HAP-1 (cell line): Measurements from ENCODE around the gene RNF220.

Source experiments
- DNase-seq, 2 experiments: peaks; one replicate each; pipeline ENCODE4 v3.0.0-alpha.2; 2016 to 2020; ENCODE audit warnings: low spot score in 2 of 2
- H3K27me3 ChIP-seq: fragments of 250-450 bp; sonication (Bioruptor Pico); 2 replicates; pipeline ENCODE4 v1.5.1; 2020; ENCODE audit warnings: low read depth, mild to moderate bottlenecking, moderate library complexity
- H3K36me3 ChIP-seq: fragments of 250-450 bp; sonication (Bioruptor Pico); replicated peaks from 2 replicates; pipeline ENCODE4 v1.5.1; 2020; ENCODE audit warnings: mild to moderate bottlenecking
- H3K4me1 ChIP-seq: fragments of 250-450 bp; sonication (Bioruptor Pico); 2 replicates; pipeline ENCODE4 v1.5.1; 2020; ENCODE audit warnings: mild to moderate bottlenecking
- H3K4me3 ChIP-seq: fragments of 250-450 bp; sonication (Bioruptor Pico); 2 replicates; pipeline ENCODE4 v1.5.1; 2020; ENCODE audit warnings: mild to moderate bottlenecking, moderate library complexity
- H3K9me3 ChIP-seq: fragments of 250-450 bp; sonication (Bioruptor Pico); 2 replicates; pipeline ENCODE4 v1.5.1; 2020; ENCODE audit warnings: mild to moderate bottlenecking, moderate library complexity
- in situ Hi-C: fragments of 300-500 bp; cut with MboI; formaldehyde crosslinking; loops from 3 replicates; pipeline ENCODE4 v1.14.3; 2020; ENCODE audit warnings: low sequenced_read_pairs, inconsistent platforms, mixed read lengths

RNF220 gene

GRCh38 chr1:44643721-44644334, 238.8 kb downstream of the RNF220 start:
- H3K4me1 ChIP-seq = no peaks in the 10 kb centered on the region
- no peak for DNase-seq
- H3K36me3 ChIP-seq = peaks cover 84% of the 10 kb centered on the region
- in situ Hi-C loops = no loop called here
- H3K27me3 ChIP-seq = no peaks in the 10 kb centered on the region
- no peaks in the 10 kb centered on the region for H3K9me3 ChIP-seq
- H3K4me3 ChIP-seq = no peak overlapping the region

GRCh38 chr1:44644806-44645205, 239.8 kb downstream of the RNF220 start:
- in situ Hi-C loops = no loop called here
- H3K4me1 ChIP-seq = no peaks in the 10 kb centered on the region
- H3K4me3 ChIP-seq = no peak overlapping the region
- H3K27me3 ChIP-seq = no peaks in the 10 kb centered on the region
- no peaks in the 10 kb centered on the region for H3K9me3 ChIP-seq
- DNase-seq = no peak
- H3K36me3 ChIP-seq = peaks cover 84% of the 10 kb centered on the region

- Histone ChIP-seq H3K36me3 (peaks cover 87% of the 10 kb centered on the region), H3K4me3 (no peak overlapping the region), H3K27me3 (no peaks in the 10 kb centered on the region), H3K4me1 (no peaks in the 10 kb centered on the region), H3K9me3 (no peaks in the 10 kb centered on the region)
- no peak for DNase-seq
- in situ Hi-C loops = no loop called here
These were observed 240.6 kb downstream of the RNF220 start for GRCh38 chr1:44645476-44646244.

GRCh38 chr1:44646261-44647110, 241.4 kb downstream of the RNF220 start:
- no peaks in the 10 kb centered on the region for H3K4me1 ChIP-seq
- H3K4me3 ChIP-seq = no peak overlapping the region
- H3K9me3 ChIP-seq = no peaks in the 10 kb centered on the region
- in situ Hi-C loops = no loop called here
- H3K36me3 ChIP-seq = peaks cover 86% of the 10 kb centered on the region
- no peaks in the 10 kb centered on the region for H3K27me3 ChIP-seq
- no peak for DNase-seq

GRCh38 chr1:44647896-44648295, 242.8 kb downstream of the RNF220 start:
- Histone ChIP-seq H3K9me3 (no peaks in the 10 kb centered on the region), H3K4me3 (no peak overlapping the region), H3K27me3 (no peaks in the 10 kb centered on the region), H3K4me1 (no peaks in the 10 kb centered on the region), H3K36me3 (peaks cover 74% of the 10 kb centered on the region)
- in situ Hi-C loops = no loop called here
- DNase-seq = no peak

GRCh38 chr1:44648529-44649250, 243.6 kb downstream of the RNF220 start:
- Histone ChIP-seq H3K36me3 (peaks cover 68% of the 10 kb centered on the region), H3K4me3 (no peak overlapping the region), H3K4me1 (no peaks in the 10 kb centered on the region), H3K9me3 (no peaks in the 10 kb centered on the region), H3K27me3 (no peaks in the 10 kb centered on the region)
- in situ Hi-C loops = no loop called here
- no peak for DNase-seq

- in situ Hi-C loops = loop anchor here (10.0 kb wide), 1 partner anchor 435 kb away; the partner anchor contains the start of gene DMAP1
- Histone ChIP-seq H3K36me3 (peaks cover 57% of the 10 kb centered on the region), H3K27me3 (no peaks in the 10 kb centered on the region), H3K4me3 (no peak overlapping the region), H3K9me3 (no peaks in the 10 kb centered on the region), H3K4me1 (no peaks in the 10 kb centered on the region)
- DNase-seq = no peak
These were observed 244.7 kb downstream of the RNF220 start for GRCh38 chr1:44649788-44650158.

- H3K36me3 ChIP-seq = peaks cover 52% of the 10 kb centered on the region
- H3K4me3 ChIP-seq = no peak overlapping the region
- no peaks in the 10 kb centered on the region for H3K4me1 ChIP-seq
- no peaks in the 10 kb centered on the region for H3K9me3 ChIP-seq
- no peak for DNase-seq
- in situ Hi-C loops = loop anchor here (10.0 kb wide), 1 partner anchor 435 kb away; the partner anchor contains the start of gene DMAP1
- no peaks in the 10 kb centered on the region for H3K27me3 ChIP-seq
These were observed 245.2 kb downstream of the RNF220 start for GRCh38 chr1:44650159-44650831.

- H3K4me1 ChIP-seq = no peaks in the 10 kb centered on the region
- DNase-seq = no peak
- in situ Hi-C loops = loop anchor here (10.0 kb wide), 1 partner anchor 436 kb away; the partner anchor contains the start of gene DMAP1
- no peak overlapping the region for H3K4me3 ChIP-seq
- no peaks in the 10 kb centered on the region for H3K27me3 ChIP-seq
- H3K36me3 ChIP-seq = peaks cover 45% of the 10 kb centered on the region
- no peaks in the 10 kb centered on the region for H3K9me3 ChIP-seq
These were observed 246.0 kb downstream of the RNF220 start for GRCh38 chr1:44651069-44651468.

GRCh38 chr1:44652445-44653106, 247.5 kb downstream of the RNF220 start:
- no peaks in the 10 kb centered on the region for H3K4me1 ChIP-seq
- peak; percentile 56 to 86 for DNase-seq
- no peaks in the 10 kb centered on the region for H3K9me3 ChIP-seq
- in situ Hi-C loops = loop anchor here (10.0 kb wide), 1 partner anchor 438 kb away; the partner anchor contains the start of gene DMAP1
- no peaks in the 10 kb centered on the region for H3K27me3 ChIP-seq
- no peak overlapping the region for H3K4me3 ChIP-seq
- peaks cover 35% of the 10 kb centered on the region for H3K36me3 ChIP-seq

- H3K27me3 ChIP-seq = no peaks in the 10 kb centered on the region
- peaks cover 28% of the 10 kb centered on the region for H3K36me3 ChIP-seq
- no peak for DNase-seq
- no peaks in the 10 kb centered on the region for H3K4me1 ChIP-seq
- no peak overlapping the region for H3K4me3 ChIP-seq
- in situ Hi-C loops = loop anchor here (10.0 kb wide), 1 partner anchor 439 kb away; the partner anchor contains the start of gene DMAP1
- H3K9me3 ChIP-seq = no peaks in the 10 kb centered on the region
These were observed 248.3 kb downstream of the RNF220 start for GRCh38 chr1:44653107-44653964.
